ENCODE measurements around the gene MYL6. TPM values are rescaled to one million over a fixed set of nuclear protein-coding genes. Genes with fewer than 3 reads are reported as not detected.

Gene MYL6
- total RNA-seq (2021) (690 and 789 TPM in 2 replicates), Bru-seq, nascent RNA (percentile 95 among the genes with signal in this experiment), BruChase-seq, experiment 1, labeled RNA remaining after a 2-hour chase (percentile 87 among the genes with signal in this experiment), BruChase-seq, experiment 2, labeled RNA remaining after a 6-hour chase (percentile 94 among the genes with signal in this experiment)
- long read RNA-seq, transcript MYL6-207 (6 exons, 655 nt) = major isoform, 751 of 1,331 reads
- long read RNA-seq, transcript MYL6-218 (7 exons, 901 nt) = minor isoform, 117 of 1,331 reads
- long read RNA-seq, transcript MYL6-219 (5 exons, 1,438 nt) = minor isoform, 20 of 1,331 reads
- long read RNA-seq, transcript MYL6-211 (5 exons, 528 nt) = minor isoform, 49 of 1,331 reads
- long read RNA-seq, partial matches to known transcripts = 345 of 1,331 reads
- long read RNA-seq, other reads (novel, unspliced or antisense) = 43 of 1,331 reads

GRCh38 chr12:56158029-56158925, at the start of gene MYL6:
MYL6 (plus strand) TSS chr12:56158359; CDS start chr12:56158402, 43 bp downstream.
- CTCF ChIA-PET = interaction anchor here (0.6 to 1.1 kb wide), 2 partner anchors 31 to 163 kb away, joined by 3 to 6 read pairs; partner anchors contain the start of gene SMARCC2
- peaks cover 37% of the 10 kb centered on the region for H3K36me3 ChIP-seq (ENCODE audit: insufficient read depth, low read length, poor library complexity, severe bottlenecking)

GRCh38 chr12:56110571-56110970, 47.6 kb upstream of the MYL6 start:
- Histone ChIP-seq H3K9me3 (ENCODE audit: low read depth, low read length, poor library complexity, severe bottlenecking) (no peaks in the 10 kb centered on the region), H3K4me1 (ENCODE audit: insufficient read depth, low read length, poor library complexity, severe bottlenecking) (peaks cover 6% of the 10 kb centered on the region), H3K27me3 (replicated peaks; ENCODE audit: insufficient read depth, low read depth, low read length, poor library complexity) (no peaks in the 10 kb centered on the region), H3K27ac (ENCODE audit: low read depth, low read length, poor library complexity, severe bottlenecking) (no peak overlapping the region), H3K36me3 (ENCODE audit: insufficient read depth, low read length, poor library complexity, severe bottlenecking) (peaks cover 80% of the 10 kb centered on the region), H3K4me3 (ENCODE audit: low read depth, low read length, poor library complexity, severe bottlenecking) (no peak overlapping the region)
- ChIA-PET POLR2A (ENCODE audit: low non-redundant PET) (no interaction called here), CTCF (no interaction called here)
- intact Hi-C loops (cut with micrococcal nuclease; ENCODE audit: unreplicated experiment) = loop anchor here (10.0 kb wide), 1 partner anchor 524 kb away; the partner anchor contains the start of gene BAZ2A
- no peak for TF ChIP-seq CTCF (conservative IDR thresholded peaks at IDR 0.05; ENCODE audit: low read depth, low read length)
- no peak for TF ChIP-seq EZH2 (IDR thresholded peaks at IDR 0.05; ENCODE audit: borderline replicate concordance, low read depth, low read length, poor library complexity, severe bottlenecking)
- no TSS peak for BruUV-seq (replicated peaks)
- DNase-seq (ENCODE audit: low spot score) = no peak

More at GRCh38 chr12:56158029-56158925, at the start of gene MYL6:
- Histone ChIP-seq H3K4me3 (ENCODE audit: low read depth, low read length, poor library complexity, severe bottlenecking) (peak within 1 kb of the TSS; percentile 78), H3K27ac (ENCODE audit: low read depth, low read length, poor library complexity, severe bottlenecking) (peak within 1 kb of the TSS; percentile 95), H3K4me1 (ENCODE audit: insufficient read depth, low read length, poor library complexity, severe bottlenecking) (peaks cover 35% of the 10 kb centered on the region), H3K9me3 (ENCODE audit: low read depth, low read length, poor library complexity, severe bottlenecking) (no peaks in the 10 kb centered on the region), H3K27me3 (replicated peaks; ENCODE audit: insufficient read depth, low read depth, low read length, poor library complexity) (no peaks in the 10 kb centered on the region)
- TF ChIP-seq CTCF (conservative IDR thresholded peaks at IDR 0.05; ENCODE audit: low read depth, low read length) = no peak
- no peak for TF ChIP-seq EZH2 (IDR thresholded peaks at IDR 0.05; ENCODE audit: borderline replicate concordance, low read depth, low read length, poor library complexity, severe bottlenecking)
- BruUV-seq (replicated peaks) = no TSS peak
- peak; percentile 99 for DNase-seq (ENCODE audit: low spot score)
- POLR2A ChIA-PET (ENCODE audit: low non-redundant PET) = no interaction called here
- intact Hi-C loops (cut with micrococcal nuclease; ENCODE audit: unreplicated experiment) = no loop called here

- intact Hi-C loops (cut with micrococcal nuclease; ENCODE audit: unreplicated experiment) = loop anchor here (10.0 kb wide), 1 partner anchor 521 kb away; the partner anchor contains the start of gene BAZ2A
- peak overlapping the region; percentile 22 for H3K27ac ChIP-seq (ENCODE audit: low read depth, low read length, poor library complexity, severe bottlenecking)
- POLR2A ChIA-PET (ENCODE audit: low non-redundant PET) = no interaction called here
- TF ChIP-seq EZH2 (IDR thresholded peaks at IDR 0.05; ENCODE audit: borderline replicate concordance, low read depth, low read length, poor library complexity, severe bottlenecking) = no peak
- no peak for TF ChIP-seq CTCF (conservative IDR thresholded peaks at IDR 0.05; ENCODE audit: low read depth, low read length)
- H3K4me3 ChIP-seq (ENCODE audit: low read depth, low read length, poor library complexity, severe bottlenecking) = no peak overlapping the region
- peaks cover 4% of the 10 kb centered on the region for H3K4me1 ChIP-seq (ENCODE audit: insufficient read depth, low read length, poor library complexity, severe bottlenecking)
- no peaks in the 10 kb centered on the region for H3K9me3 ChIP-seq (ENCODE audit: low read depth, low read length, poor library complexity, severe bottlenecking)
- peaks cover 55% of the 10 kb centered on the region for H3K36me3 ChIP-seq (ENCODE audit: insufficient read depth, low read length, poor library complexity, severe bottlenecking)
- no peak for DNase-seq (ENCODE audit: low spot score)
- no TSS peak for BruUV-seq (replicated peaks)
- no peaks in the 10 kb centered on the region for H3K27me3 ChIP-seq (replicated peaks; ENCODE audit: insufficient read depth, low read depth, low read length, poor library complexity)
- CTCF ChIA-PET = no interaction called here
Measured at GRCh38 chr12:56114084-56114483, 44.1 kb upstream of the MYL6 start.
